ENCODE measurements around the gene TLL1.

Gene TLL1

DNA sequence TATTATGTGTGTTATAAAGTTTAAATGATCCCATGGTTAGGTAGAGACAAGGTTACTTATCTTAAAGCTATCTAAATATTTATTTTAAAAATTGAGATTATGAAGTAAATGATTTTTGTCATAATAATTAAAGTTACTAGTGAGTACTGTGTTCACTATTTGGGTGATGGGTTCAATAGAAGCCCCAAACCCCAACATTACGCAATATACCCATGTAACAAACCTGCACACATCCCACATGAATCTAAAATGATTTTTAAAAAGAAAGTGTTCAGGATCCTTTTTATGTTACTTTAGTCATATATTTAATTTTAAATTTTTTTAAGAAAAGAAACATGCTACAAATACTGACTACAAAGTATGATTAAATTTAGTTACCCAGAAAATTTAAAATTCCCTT is 193.9 kb downstream of the TLL1 start:
- DNase-seq (ENCODE audit: low read depth): no peak
- H3K4me3 ChIP-seq (ENCODE audit: control insufficient read depth, low read depth, low read length): no peak overlapping the region
- no peak for TF ChIP-seq CTCF (conservative IDR thresholded peaks at IDR 0.05; ENCODE audit: control insufficient read depth, insufficient read depth, low read depth, low read length)

GRCh38 chr4:166067915-166068314 is 194.9 kb downstream of the TLL1 start:
- DNase-seq (ENCODE audit: low read depth): no peak
- no peak overlapping the region for H3K4me3 ChIP-seq (ENCODE audit: control insufficient read depth, low read depth, low read length)
- TF ChIP-seq CTCF (conservative IDR thresholded peaks at IDR 0.05; ENCODE audit: control insufficient read depth, insufficient read depth, low read depth, low read length): no peak

- TF ChIP-seq CTCF (conservative IDR thresholded peaks at IDR 0.05; ENCODE audit: control insufficient read depth, insufficient read depth, low read depth, low read length): no peak
- no peak overlapping the region for H3K4me3 ChIP-seq (ENCODE audit: control insufficient read depth, low read depth, low read length)
- no peak for DNase-seq (ENCODE audit: low read depth)
Observed at GRCh38 chr4:166073783-166074182, 200.7 kb downstream of the TLL1 start.

DNA sequence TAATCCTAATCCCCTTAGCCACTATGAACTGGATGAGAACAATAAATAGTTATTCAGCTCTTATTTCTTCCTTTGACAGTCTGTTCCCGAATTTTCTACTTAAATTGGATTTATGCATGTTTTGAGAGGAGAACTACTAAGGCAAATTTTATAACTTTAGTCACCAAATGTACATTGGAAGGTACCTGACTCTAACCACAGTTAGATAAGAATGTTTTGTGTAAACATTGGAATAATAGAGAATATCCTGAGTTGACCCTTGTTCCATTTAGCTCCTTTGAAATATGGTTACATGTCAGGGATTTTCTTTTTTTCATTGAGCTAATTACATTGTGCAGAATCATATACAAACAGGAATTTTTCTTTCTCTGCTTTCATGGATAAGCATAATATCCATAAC is 202.6 kb downstream of the TLL1 start:
- no peak for TF ChIP-seq CTCF (conservative IDR thresholded peaks at IDR 0.05; ENCODE audit: control insufficient read depth, insufficient read depth, low read depth, low read length)
- H3K4me3 ChIP-seq (ENCODE audit: control insufficient read depth, low read depth, low read length): no peak overlapping the region
- DNase-seq (ENCODE audit: low read depth): no peak

GRCh38 chr4:166077782-166078181 is 204.7 kb downstream of the TLL1 start:
- DNase-seq (ENCODE audit: low read depth): no peak
- H3K4me3 ChIP-seq (ENCODE audit: control insufficient read depth, low read depth, low read length): no peak overlapping the region
- no peak for TF ChIP-seq CTCF (conservative IDR thresholded peaks at IDR 0.05; ENCODE audit: control insufficient read depth, insufficient read depth, low read depth, low read length)

DNA sequence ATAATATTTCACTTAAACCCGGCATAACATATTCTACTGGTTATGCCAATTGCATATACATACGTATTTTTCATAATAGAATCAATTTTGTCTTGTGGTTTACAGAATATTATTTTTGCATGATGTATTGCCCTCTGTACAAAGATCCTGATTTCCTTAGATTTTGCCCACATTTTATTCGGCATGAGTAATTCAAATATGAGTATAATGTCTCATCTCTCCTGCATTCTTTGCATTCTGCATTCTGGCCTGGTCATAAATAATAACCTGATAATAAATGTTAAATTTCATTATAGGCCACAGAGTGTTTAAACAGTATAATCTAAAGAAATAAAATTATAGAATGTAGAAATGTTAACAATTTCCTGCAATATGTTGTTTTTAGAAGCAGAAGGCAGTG is 205.3 kb downstream of the TLL1 start:
- H3K4me3 ChIP-seq (ENCODE audit: control insufficient read depth, low read depth, low read length): no peak overlapping the region
- no peak for DNase-seq (ENCODE audit: low read depth)
- TF ChIP-seq CTCF (conservative IDR thresholded peaks at IDR 0.05; ENCODE audit: control insufficient read depth, insufficient read depth, low read depth, low read length): no peak

DNA sequence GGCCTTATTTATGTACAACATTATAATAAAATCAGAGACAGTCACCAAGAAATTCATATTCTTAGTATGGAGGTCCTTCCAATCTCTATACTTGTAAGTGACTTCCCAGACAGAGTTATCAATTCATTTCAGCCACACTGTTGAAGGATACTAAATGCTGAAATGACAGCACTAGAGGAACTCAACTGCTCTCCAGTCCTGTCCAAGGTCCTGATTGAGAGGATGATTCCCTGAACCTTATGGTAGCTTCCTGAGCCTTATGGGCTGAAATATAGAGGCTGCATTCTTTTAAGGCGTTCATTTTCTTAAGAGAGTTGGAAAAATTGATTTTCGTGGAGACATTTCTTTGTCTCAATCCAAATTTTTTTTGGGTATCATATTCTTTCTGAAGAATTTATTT is 205.9 kb downstream of the TLL1 start:
- no peak for TF ChIP-seq CTCF (conservative IDR thresholded peaks at IDR 0.05; ENCODE audit: control insufficient read depth, insufficient read depth, low read depth, low read length)
- no peak overlapping the region for H3K4me3 ChIP-seq (ENCODE audit: control insufficient read depth, low read depth, low read length)
- DNase-seq (ENCODE audit: low read depth): peak; percentile 9

Measured in fibroblast of mammary gland (primary cell).